Caco-2 (cell line): ENCODE results near the gene RIPOR3. TPM values are rescaled to one million over a fixed set of nuclear protein-coding genes. Genes with fewer than 3 reads are reported as not detected.
A peak's percentile ranks its signal among the peaks of the same experiment; 100 is the strongest.

ENCODE experiments used
- BruUV-seq: library from RNA; stranded (reverse); fragments of 400-500 nt; replicated peaks from 2 replicates; lab custom pipeline; 2021; lab: Mats Ljungman, UMichigan
- CTCF ChIA-PET: fragments of 300-600 bp; sonication (Branson Sonifier 250); formaldehyde crosslinking; loops from one replicate; lab custom pipeline; 2022; ENCODE audit warnings: antibody characterized with exemption; lab: Charles Lee
- POLR2A ChIA-PET: fragments of 300-600 bp; sonication (Branson Sonifier 250); formaldehyde crosslinking; loops from one replicate; lab custom pipeline; 2022; ENCODE audit warnings: antibody characterized with exemption; lab: Charles Lee
- DNase-seq, 2 experiments: peaks; one replicate each; pipeline versions ENCODE4 v3.0.0 to v3.0.0-alpha.2; 2020 to 2022
- H3K27me3 ChIP-seq: replicated peaks from 2 replicates; pipeline ENCODE4 v1.6.0; 2011; ENCODE audit warnings: low read length; ENCODE audit not compliant: control insufficient read depth, insufficient read depth
- H3K36me3 ChIP-seq: 2 replicates; pipeline ENCODE4 v1.5.1; 2011; ENCODE audit warnings: low read length; ENCODE audit not compliant: control insufficient read depth, insufficient read depth
- H3K4me1 ChIP-seq: fragments of 250-450 bp; sonication (Bioruptor Pico); 2 replicates; pipeline ENCODE4 v1.5.1; 2020; ENCODE audit warnings: mild to moderate bottlenecking
- H3K4me3 ChIP-seq: 2 replicates; pipeline ENCODE4 v1.5.1; 2011; ENCODE audit warnings: low read depth, mild to moderate bottlenecking, control low read depth, low read length
- H3K9me3 ChIP-seq: fragments of 250-450 bp; sonication (Bioruptor Pico); 2 replicates; pipeline ENCODE4 v1.5.1; 2020; ENCODE audit warnings: mild to moderate bottlenecking, moderate library complexity
- H3K27ac Mint-ChIP-seq: one replicate; pipeline ENCODE4 v1.8.0; 2022; ENCODE audit warnings: mixed read lengths; ENCODE audit not compliant: unreplicated experiment
- H3K27me3 Mint-ChIP-seq: one replicate; pipeline ENCODE4 v1.8.0; 2022; ENCODE audit warnings: mixed read lengths; ENCODE audit not compliant: insufficient read depth, unreplicated experiment
- H3K36me3 Mint-ChIP-seq: one replicate; pipeline ENCODE4 v1.8.0; 2022; ENCODE audit warnings: mild to moderate bottlenecking, mixed read lengths; ENCODE audit not compliant: insufficient read depth, unreplicated experiment
- H3K4me1 Mint-ChIP-seq: one replicate; pipeline ENCODE4 v1.8.0; 2022; ENCODE audit warnings: low read depth, mixed read lengths; ENCODE audit not compliant: unreplicated experiment
- H3K4me3 Mint-ChIP-seq: one replicate; pipeline ENCODE4 v1.8.0; 2022; ENCODE audit warnings: mild to moderate bottlenecking, moderate library complexity, mixed read lengths; ENCODE audit not compliant: unreplicated experiment
- H3K9me3 Mint-ChIP-seq: one replicate; pipeline ENCODE4 v1.8.0; 2022; ENCODE audit warnings: mixed read lengths; ENCODE audit not compliant: unreplicated experiment
- CTCF ChIP-seq, 2 experiments: fragments of 200-600 bp in 1 of 2; IDR thresholded peaks; 1 replicate in 1 of 2; 2 replicates in 1 of 2; pipeline versions ENCODE4 v1.5.1 to v1.8.0; 2011 to 2022; ENCODE audit warnings: antibody characterized with exemption in 1 of 2, control low read depth in 1 of 2, inconsistent platforms in 1 of 2, low read depth in 1 of 2, low read length in 1 of 2, mild to moderate bottlenecking in 1 of 2, moderate library complexity in 1 of 2; ENCODE audit not compliant: insufficient read depth in 1 of 2, severe bottlenecking in 1 of 2, unreplicated experiment in 1 of 2
- intact Hi-C: fragments of 100-400 bp; cut with micrococcal nuclease; formaldehyde crosslinking; loops from one replicate; pipeline ENCODE4 v1.10.0; 2022; ENCODE audit not compliant: unreplicated experiment
- total RNA-seq: library from RNA; stranded (reverse); gene quantifications from 2 replicates; pipeline ENCODE4 v1.2.3, GENCODE V29; 2022

Gene RIPOR3
- total RNA-seq, 1 experiment from 2014 or later = 0.18 TPM

- BruUV-seq = no TSS peak
- H3K27me3 ChIP-seq = no peaks in the 10 kb centered on the region
- no peaks in the 10 kb centered on the region for H3K9me3 Mint-ChIP-seq
- no peak overlapping the region for H3K4me3 Mint-ChIP-seq
- H3K27me3 Mint-ChIP-seq = no peaks in the 10 kb centered on the region
- no peaks in the 10 kb centered on the region for H3K4me1 Mint-ChIP-seq
- no peak overlapping the region for H3K27ac Mint-ChIP-seq
- H3K4me1 ChIP-seq = peaks cover 9% of the 10 kb centered on the region; the same call in 1 of the 2 replicates
- POLR2A ChIA-PET = no interaction called here
- H3K9me3 ChIP-seq = no peaks in the 10 kb centered on the region
- peaks cover 6% of the 10 kb centered on the region for H3K36me3 ChIP-seq
- no peak for DNase-seq
- intact Hi-C loops = no loop called here
- H3K4me3 ChIP-seq = no peak overlapping the region
- CTCF ChIA-PET = interaction anchor here (0.6 kb wide), 1 partner anchor 122 kb away, joined by 3 read pairs; no protein-coding TSS in a partner anchor
- TF ChIP-seq CTCF (IDR thresholded peaks at IDR 0.05; ENCODE audit: insufficient read depth in 1 of 2, low read depth in 1 of 2, low read length in 1 of 2, severe bottlenecking in 1 of 2, unreplicated experiment in 1 of 2) = no peak
- peaks cover 75% of the 10 kb centered on the region for H3K36me3 Mint-ChIP-seq
Measured at GRCh38 chr20:50584687-50585086, 106.7 kb downstream of the RIPOR3 start.

- no peak for DNase-seq
- Mint-ChIP-seq H3K4me1 (no peaks in the 10 kb centered on the region), H3K4me3 (no peak overlapping the region), H3K9me3 (no peaks in the 10 kb centered on the region), H3K27me3 (no peaks in the 10 kb centered on the region), H3K36me3 (peaks cover 83% of the 10 kb centered on the region), H3K27ac (no peak overlapping the region)
- intact Hi-C loops = no loop called here
- Histone ChIP-seq H3K9me3 (no peaks in the 10 kb centered on the region), H3K36me3 (peaks cover 7% of the 10 kb centered on the region), H3K4me3 (no peak overlapping the region), H3K4me1 (peaks cover 9% of the 10 kb centered on the region; the same call in 1 of the 2 replicates), H3K27me3 (no peaks in the 10 kb centered on the region)
- ChIA-PET CTCF (no interaction called here), POLR2A (no interaction called here)
- TF ChIP-seq CTCF (IDR thresholded peaks at IDR 0.05; ENCODE audit: insufficient read depth in 1 of 2, low read depth in 1 of 2, low read length in 1 of 2, severe bottlenecking in 1 of 2, unreplicated experiment in 1 of 2) = no peak
- BruUV-seq = TSS peak; percentile 40
Measured at GRCh38 chr20:50583442-50584150, 107.7 kb downstream of the RIPOR3 start.

- no peaks in the 10 kb centered on the region for H3K27me3 Mint-ChIP-seq
- POLR2A ChIA-PET = interaction anchor here (0.5 kb wide), 1 partner anchor 114 kb away, joined by 3 read pairs; no protein-coding TSS in a partner anchor
- Histone ChIP-seq H3K4me1 (peaks cover 9% of the 10 kb centered on the region; the same call in 1 of the 2 replicates), H3K27me3 (no peaks in the 10 kb centered on the region), H3K9me3 (no peaks in the 10 kb centered on the region), H3K4me3 (no peak overlapping the region), H3K36me3 (peaks cover 6% of the 10 kb centered on the region)
- no peaks in the 10 kb centered on the region for H3K4me1 Mint-ChIP-seq
- no TSS peak for BruUV-seq
- DNase-seq = no peak
- H3K4me3 Mint-ChIP-seq = no peak overlapping the region
- TF ChIP-seq CTCF (IDR thresholded peaks at IDR 0.05; ENCODE audit: insufficient read depth in 1 of 2, low read depth in 1 of 2, low read length in 1 of 2, severe bottlenecking in 1 of 2, unreplicated experiment in 1 of 2) = no peak
- intact Hi-C loops = no loop called here
- H3K27ac Mint-ChIP-seq = no peak overlapping the region
- no peaks in the 10 kb centered on the region for H3K9me3 Mint-ChIP-seq
- CTCF ChIA-PET = no interaction called here
- peaks cover 81% of the 10 kb centered on the region for H3K36me3 Mint-ChIP-seq
Measured at GRCh38 chr20:50582591-50583234, 108.6 kb downstream of the RIPOR3 start.
